HPDE6-E6E7 (cell line): Measurements from ENCODE around the gene BLM.

Experiments
- DNase-seq: peaks from one replicate; pipeline ENCODE4 v3.0.0; 2011; ENCODE audit warnings: missing footprints; ENCODE audit errors: extremely low spot score

Gene BLM

GRCh38 chr15:90691369-90691768 lies 25.8 kb upstream of the BLM start:
- no peak for DNase-seq

GRCh38 chr15:90691982-90692773 lies 25.0 kb upstream of the BLM start:
- no peak for DNase-seq

GRCh38 chr15:90694987-90695386 lies 22.2 kb upstream of the BLM start:
- no peak for DNase-seq

- no peak for DNase-seq
These were observed 20.0 kb upstream of the BLM start for GRCh38 chr15:90697175-90697574.

- DNase-seq, result no peak
These were observed 18.5 kb upstream of the BLM start for GRCh38 chr15:90698629-90699028.

- DNase-seq, result no peak
These were observed 16.1 kb upstream of the BLM start for GRCh38 chr15:90701048-90701447.

GRCh38 chr15:90701880-90702630 lies 15.1 kb upstream of the BLM start:
- DNase-seq, result no peak

- DNase-seq, result no peak
These were observed 13.7 kb upstream of the BLM start for GRCh38 chr15:90703455-90703854.

GRCh38 chr15:90705212-90705611 lies 11.9 kb upstream of the BLM start:
- no peak for DNase-seq

GRCh38 chr15:90706394-90707327 lies 10.5 kb upstream of the BLM start:
- no peak for DNase-seq

GRCh38 chr15:90707489-90707888 lies 9.7 kb upstream of the BLM start:
- DNase-seq, result no peak

- DNase-seq, result no peak
These were observed 8.6 kb upstream of the BLM start for GRCh38 chr15:90708516-90708915.

- no peak for DNase-seq
These were observed 7.9 kb upstream of the BLM start for GRCh38 chr15:90709278-90709677.

- DNase-seq, result no peak
These were observed 6.6 kb upstream of the BLM start for GRCh38 chr15:90710436-90711027.

- no peak for DNase-seq
These were observed 5.7 kb upstream of the BLM start for GRCh38 chr15:90711418-90711824.

GRCh38 chr15:90711842-90712241 lies 5.3 kb upstream of the BLM start:
- no peak for DNase-seq

GRCh38 chr15:90713081-90713480 lies 4.1 kb upstream of the BLM start:
- DNase-seq, result no peak

GRCh38 chr15:90716317-90716975 lies 700 bp upstream of the BLM start:
- DNase-seq, result no peak

GRCh38 chr15:90718232-90718631 lies 1.1 kb downstream of the BLM start:
- DNase-seq, result no peak

GRCh38 chr15:90720131-90720530 lies 3.0 kb downstream of the BLM start:
- DNase-seq, result no peak

GRCh38 chr15:90729261-90729660 lies 12.1 kb downstream of the BLM start:
- no peak for DNase-seq
